Skeletal muscle satellite cell (primary cell): ENCODE results near the gene GPC1.

Experiments
- H3K27me3 ChIP-seq: 2 replicates; pipeline ENCODE4 v1.7.0; 2013; ENCODE audit warnings: low read length; ENCODE audit not compliant: control insufficient read depth, insufficient read depth
- H3K36me3 ChIP-seq: 2 replicates; pipeline ENCODE4 v1.7.0; 2013; ENCODE audit warnings: mild to moderate bottlenecking, control low read depth, low read length; ENCODE audit not compliant: insufficient read depth
- H3K4me1 ChIP-seq: 2 replicates; pipeline ENCODE4 v1.7.0; 2013; ENCODE audit warnings: low read length; ENCODE audit not compliant: control insufficient read depth, insufficient read depth
- H3K4me2 ChIP-seq: 2 replicates; pipeline ENCODE4 v1.7.0; 2013; ENCODE audit warnings: mild to moderate bottlenecking, low read length
- H3K4me3 ChIP-seq: 2 replicates; pipeline ENCODE4 v1.7.0; 2013; ENCODE audit warnings: low read length
- H3K9ac ChIP-seq: 2 replicates; pipeline ENCODE4 v1.7.0; 2013; ENCODE audit warnings: mild to moderate bottlenecking, low read depth, low read length, moderate library complexity
- H3K9me3 ChIP-seq: replicated peaks from 2 replicates; pipeline ENCODE4 v1.7.0; 2013; ENCODE audit warnings: mild to moderate bottlenecking, control low read depth, low read length

GPC1 gene

DNA sequence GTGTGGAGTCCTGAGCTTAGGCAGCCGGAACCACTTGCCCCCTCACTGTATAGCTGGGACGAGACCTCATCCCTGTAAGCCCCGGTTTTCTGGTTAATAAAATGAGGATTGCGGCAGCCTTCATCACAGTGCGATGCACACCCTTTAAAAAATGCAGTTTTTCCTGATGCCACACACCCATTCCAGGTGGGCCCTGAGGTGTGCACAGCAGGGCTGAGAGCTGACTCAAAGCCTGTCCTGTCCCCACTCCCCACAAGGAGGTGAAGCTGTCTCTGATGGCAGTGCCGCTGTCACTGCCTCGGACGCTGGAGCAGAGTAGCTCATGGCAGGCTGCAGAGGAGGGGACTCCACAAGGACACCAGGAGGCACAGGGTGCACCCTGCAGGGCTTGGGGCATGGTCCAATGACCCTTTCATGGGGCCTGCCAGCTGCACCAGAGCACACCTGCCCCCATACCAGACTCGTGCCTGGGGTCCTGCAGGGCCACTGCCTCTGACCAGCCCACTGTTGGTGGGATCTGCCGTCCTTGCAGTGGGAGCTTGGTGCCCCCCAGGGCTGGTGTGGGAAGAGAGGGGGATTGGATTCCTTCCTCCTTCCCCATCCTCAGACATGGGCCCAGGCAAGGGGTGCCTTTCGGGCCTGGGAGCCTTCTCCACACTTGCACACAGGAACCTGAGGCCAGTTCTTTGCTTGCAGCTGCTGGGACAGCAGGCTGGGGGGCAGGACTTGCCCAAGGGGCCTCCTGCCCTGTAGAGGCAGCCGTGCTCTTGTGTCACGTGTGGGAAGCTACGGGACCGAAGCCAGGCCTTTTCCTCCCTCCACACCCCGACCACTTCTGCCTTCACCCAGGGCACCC lies 22.8 kb downstream of the GPC1 start:
- no peaks in the 10 kb centered on the region for H3K27me3 ChIP-seq
- no peak overlapping the region for H3K4me3 ChIP-seq
- H3K4me1 ChIP-seq, result no peaks in the 10 kb centered on the region
- H3K9me3 ChIP-seq, result no peaks in the 10 kb centered on the region
- H3K36me3 ChIP-seq, result peaks cover 16% of the 10 kb centered on the region
- H3K4me2 ChIP-seq, result no peak overlapping the region
- no peak overlapping the region for H3K9ac ChIP-seq

- H3K9ac ChIP-seq, result no peak overlapping the region
- H3K27me3 ChIP-seq, result no peaks in the 10 kb centered on the region
- H3K4me1 ChIP-seq, result no peaks in the 10 kb centered on the region
- H3K36me3 ChIP-seq, result peaks cover 19% of the 10 kb centered on the region
- no peak overlapping the region for H3K4me3 ChIP-seq
- H3K9me3 ChIP-seq, result no peaks in the 10 kb centered on the region
- no peak overlapping the region for H3K4me2 ChIP-seq
Observed at GRCh38 chr2:240458900-240459391, 23.5 kb downstream of the GPC1 start.

DNA sequence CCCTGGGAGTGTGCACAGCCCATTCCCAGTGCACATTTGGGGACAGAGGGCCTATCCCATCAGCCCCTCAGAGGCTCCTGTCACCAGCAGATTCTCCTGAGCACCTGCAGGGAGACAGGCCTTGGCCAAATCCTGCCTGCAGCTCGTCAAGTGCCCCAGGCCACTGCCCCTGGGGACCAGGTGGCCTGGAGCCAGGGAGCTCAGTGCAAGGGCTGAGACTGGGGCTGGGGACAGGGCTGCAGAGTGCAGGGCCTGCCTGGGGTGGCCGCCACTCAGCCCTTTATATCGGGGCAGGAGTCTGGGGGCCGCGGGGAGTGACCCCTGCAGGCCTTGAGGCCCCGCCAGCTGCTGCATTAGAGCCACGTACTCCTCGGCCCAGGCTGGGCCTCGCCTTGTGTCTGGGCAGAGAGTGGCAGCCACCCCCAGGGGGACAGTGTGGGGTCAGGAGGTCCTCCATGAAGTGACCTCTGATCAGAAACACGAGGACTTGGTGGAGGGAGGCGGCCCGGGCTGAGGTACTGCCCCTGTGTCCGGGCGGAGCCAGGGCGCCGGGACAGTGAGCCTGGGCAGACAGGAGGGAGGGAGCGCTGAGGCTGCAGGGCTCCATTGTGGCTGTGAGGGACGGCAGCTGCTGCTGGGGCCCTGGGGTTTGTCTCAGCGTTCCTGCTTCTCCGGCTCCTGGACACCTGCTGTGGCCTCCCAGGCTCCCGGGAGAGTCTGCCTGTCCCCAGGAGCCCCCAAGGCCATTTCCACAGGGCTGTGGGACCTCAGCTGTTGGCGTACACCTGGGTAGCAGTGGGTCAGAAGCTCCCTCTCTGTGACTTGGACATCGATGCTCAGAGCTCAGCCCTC lies 24.2 kb downstream of the GPC1 start:
- Histone ChIP-seq H3K9ac (no peak overlapping the region), H3K27me3 (no peaks in the 10 kb centered on the region), H3K9me3 (no peaks in the 10 kb centered on the region), H3K4me3 (no peak overlapping the region), H3K4me1 (no peaks in the 10 kb centered on the region), H3K4me2 (no peak overlapping the region), H3K36me3 (peaks cover 26% of the 10 kb centered on the region)

DNA sequence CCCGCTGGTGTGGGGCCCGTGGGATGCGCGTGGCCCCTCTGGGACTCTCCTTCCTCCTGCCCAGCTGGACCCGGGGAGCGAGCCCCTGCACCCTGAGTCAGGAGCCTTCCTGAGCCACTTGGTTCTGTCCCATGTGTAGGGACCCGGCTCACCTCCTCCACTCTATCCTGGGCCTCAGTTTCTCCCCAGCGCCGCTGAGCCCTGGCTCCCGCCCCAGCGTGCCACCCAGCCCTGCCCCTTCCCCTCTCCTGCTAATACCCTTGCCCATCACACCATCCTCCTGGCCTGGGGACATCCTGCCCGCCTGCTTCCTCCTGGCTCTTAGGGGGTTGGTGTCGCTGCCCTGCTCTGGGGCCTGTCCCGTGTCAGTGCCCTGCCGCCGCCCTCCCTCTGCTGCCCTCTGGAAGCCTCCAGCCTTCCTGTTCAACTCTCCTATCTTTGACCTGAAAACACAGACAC lies 24.8 kb downstream of the GPC1 start:
- Histone ChIP-seq H3K4me1 (no peaks in the 10 kb centered on the region), H3K4me3 (no peak overlapping the region)

GRCh38 chr2:240460781-240461431 lies 25.4 kb downstream of the GPC1 start:
- Histone ChIP-seq H3K4me3 (no peak overlapping the region), H3K4me1 (no peaks in the 10 kb centered on the region), H3K36me3 (peaks cover 39% of the 10 kb centered on the region), H3K9me3 (no peaks in the 10 kb centered on the region), H3K9ac (no peak overlapping the region), H3K4me2 (no peak overlapping the region), H3K27me3 (no peaks in the 10 kb centered on the region)

More for the DNA sequence above, 24.8 kb downstream of the GPC1 start:
- Histone ChIP-seq H3K27me3 (no peaks in the 10 kb centered on the region), H3K36me3 (peaks cover 33% of the 10 kb centered on the region), H3K9me3 (no peaks in the 10 kb centered on the region), H3K9ac (no peak overlapping the region), H3K4me2 (no peak overlapping the region)

DNA sequence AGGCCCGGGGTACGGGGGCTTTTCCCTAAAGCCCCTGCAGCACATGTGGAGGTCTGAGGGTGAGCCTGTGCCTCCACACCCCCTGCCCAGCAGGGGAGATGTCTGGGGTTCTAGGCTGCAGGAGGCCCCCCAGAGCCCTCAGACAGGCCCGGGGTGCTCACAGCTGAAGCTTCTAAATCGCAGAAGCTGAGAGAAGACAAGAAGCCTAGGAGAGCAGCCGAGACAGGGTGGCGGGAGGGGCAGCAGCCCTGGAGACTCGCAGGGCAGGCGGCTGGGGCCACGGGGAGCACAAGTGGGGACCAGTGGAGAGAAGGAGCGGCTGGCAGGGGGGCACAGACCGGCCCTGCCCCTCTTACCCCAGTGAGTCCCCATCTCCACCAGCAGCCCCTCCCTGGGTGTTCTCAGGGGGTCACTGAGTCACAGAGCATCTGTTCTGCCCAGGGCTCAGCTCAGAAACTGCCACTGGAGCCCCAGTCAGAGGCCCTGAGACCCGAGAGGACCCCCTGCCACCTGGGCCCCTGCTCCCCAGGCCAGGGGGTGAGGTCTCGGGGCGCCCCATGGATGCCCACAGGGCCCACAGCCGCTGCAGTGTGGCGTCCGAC lies 26.1 kb downstream of the GPC1 start:
- H3K27me3 ChIP-seq, result no peaks in the 10 kb centered on the region
- no peak overlapping the region for H3K9ac ChIP-seq
- peaks cover 43% of the 10 kb centered on the region for H3K36me3 ChIP-seq
- no peaks in the 10 kb centered on the region for H3K9me3 ChIP-seq
- no peak overlapping the region for H3K4me3 ChIP-seq
- no peak overlapping the region for H3K4me2 ChIP-seq
- H3K4me1 ChIP-seq, result no peaks in the 10 kb centered on the region

- Histone ChIP-seq H3K4me3 (no peak overlapping the region), H3K36me3 (peaks cover 48% of the 10 kb centered on the region), H3K9ac (no peak overlapping the region)
Observed at GRCh38 chr2:240462073-240462706, 26.7 kb downstream of the GPC1 start.

DNA sequence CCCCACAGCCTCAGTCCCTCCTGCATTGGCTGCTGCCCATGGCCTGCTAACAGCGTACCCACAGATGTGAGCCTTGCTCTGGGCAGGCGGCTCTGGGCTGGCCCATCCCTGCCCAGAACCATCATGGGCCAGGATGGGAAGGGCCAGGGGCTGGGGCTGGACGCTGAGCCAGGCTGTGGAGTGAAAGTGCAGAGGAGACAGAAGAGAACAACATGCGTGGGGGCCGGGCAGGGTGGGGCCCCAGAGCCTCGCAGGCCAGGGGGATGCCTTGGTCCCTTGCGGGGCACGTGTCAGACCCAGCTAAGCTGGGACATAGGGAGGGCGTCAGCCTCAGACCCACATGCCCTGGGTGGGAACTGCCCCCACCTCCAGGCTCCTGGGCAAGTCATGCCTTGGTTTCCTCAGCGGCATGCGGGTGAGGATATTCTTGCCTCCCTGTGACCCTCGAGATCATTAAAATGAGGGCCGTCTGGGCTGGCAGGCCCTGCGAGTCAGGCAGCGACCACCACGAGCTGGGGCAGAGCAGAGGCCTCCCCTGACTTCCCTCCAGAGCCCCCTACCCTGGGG lies 27.3 kb downstream of the GPC1 start:
- Histone ChIP-seq H3K27me3 (no peaks in the 10 kb centered on the region), H3K4me2 (no peak overlapping the region), H3K4me3 (no peak overlapping the region), H3K9me3 (no peaks in the 10 kb centered on the region), H3K36me3 (peaks cover 48% of the 10 kb centered on the region), H3K9ac (no peak overlapping the region), H3K4me1 (no peaks in the 10 kb centered on the region)

More at GRCh38 chr2:240462073-240462706, 26.7 kb downstream of the GPC1 start:
- Histone ChIP-seq H3K4me1 (no peaks in the 10 kb centered on the region), H3K27me3 (no peaks in the 10 kb centered on the region), H3K9me3 (no peaks in the 10 kb centered on the region), H3K4me2 (no peak overlapping the region)

GRCh38 chr2:240463274-240463865 lies 27.9 kb downstream of the GPC1 start:
- no peak overlapping the region for H3K4me3 ChIP-seq
- no peaks in the 10 kb centered on the region for H3K9me3 ChIP-seq
- H3K27me3 ChIP-seq, result no peaks in the 10 kb centered on the region
- H3K4me1 ChIP-seq, result no peaks in the 10 kb centered on the region
- H3K9ac ChIP-seq, result no peak overlapping the region
- no peak overlapping the region for H3K4me2 ChIP-seq
- H3K36me3 ChIP-seq, result peaks cover 48% of the 10 kb centered on the region

GRCh38 chr2:240463866-240464481 lies 28.5 kb downstream of the GPC1 start:
- Histone ChIP-seq H3K27me3 (no peaks in the 10 kb centered on the region), H3K4me1 (no peaks in the 10 kb centered on the region), H3K9me3 (no peaks in the 10 kb centered on the region), H3K9ac (no peak overlapping the region), H3K4me2 (no peak overlapping the region), H3K36me3 (peaks cover 48% of the 10 kb centered on the region), H3K4me3 (no peak overlapping the region)
